ENCODE data around the gene ETV5. TPM values are rescaled to one million over a fixed set of nuclear protein-coding genes. Genes with fewer than 3 reads are reported as not detected.
A peak's percentile ranks its signal among the peaks of the same experiment; 100 is the strongest.

Gene ETV5
- total and polyA plus RNA-seq, 9 of the 15 experiments (the other 6 are each of a cell fraction or from before 2014, with no cell fraction given), result 9.2 to 25.9 (median 15.9) TPM

GRCh38 chr3:186108941-186109865, at the start of gene ETV5 (continued):
- TF ChIP-seq, protein P1, sequence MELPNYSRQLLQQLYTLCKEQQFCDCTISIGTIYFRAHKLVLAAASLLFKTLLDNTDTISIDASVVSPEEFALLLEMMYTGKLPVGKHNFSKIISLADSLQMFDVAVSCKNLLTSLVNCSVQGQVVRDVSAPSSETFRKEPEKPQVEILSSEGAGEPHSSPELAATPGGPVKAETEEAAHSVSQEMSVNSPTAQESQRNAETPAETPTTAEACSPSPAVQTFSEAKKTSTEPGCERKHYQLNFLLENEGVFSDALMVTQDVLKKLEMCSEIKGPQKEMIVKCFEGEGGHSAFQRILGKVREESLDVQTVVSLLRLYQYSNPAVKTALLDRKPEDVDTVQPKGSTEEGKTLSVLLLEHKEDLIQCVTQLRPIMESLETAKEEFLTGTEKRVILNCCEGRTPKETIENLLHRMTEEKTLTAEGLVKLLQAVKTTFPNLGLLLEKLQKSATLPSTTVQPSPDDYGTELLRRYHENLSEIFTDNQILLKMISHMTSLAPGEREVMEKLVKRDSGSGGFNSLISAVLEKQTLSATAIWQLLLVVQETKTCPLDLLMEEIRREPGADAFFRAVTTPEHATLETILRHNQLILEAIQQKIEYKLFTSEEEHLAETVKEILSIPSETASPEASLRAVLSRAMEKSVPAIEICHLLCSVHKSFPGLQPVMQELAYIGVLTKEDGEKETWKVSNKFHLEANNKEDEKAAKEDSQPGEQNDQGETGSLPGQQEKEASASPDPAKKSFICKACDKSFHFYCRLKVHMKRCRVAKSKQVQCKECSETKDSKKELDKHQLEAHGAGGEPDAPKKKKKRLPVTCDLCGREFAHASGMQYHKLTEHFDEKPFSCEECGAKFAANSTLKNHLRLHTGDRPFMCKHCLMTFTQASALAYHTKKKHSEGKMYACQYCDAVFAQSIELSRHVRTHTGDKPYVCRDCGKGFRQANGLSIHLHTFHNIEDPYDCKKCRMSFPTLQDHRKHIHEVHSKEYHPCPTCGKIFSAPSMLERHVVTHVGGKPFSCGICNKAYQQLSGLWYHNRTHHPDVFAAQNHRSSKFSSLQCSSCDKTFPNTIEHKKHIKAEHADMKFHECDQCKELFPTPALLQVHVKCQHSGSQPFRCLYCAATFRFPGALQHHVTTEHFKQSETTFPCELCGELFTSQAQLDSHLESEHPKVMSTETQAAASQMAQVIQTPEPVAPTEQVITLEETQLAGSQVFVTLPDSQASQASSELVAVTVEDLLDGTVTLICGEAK (IDR thresholded peaks at IDR 0.05), result 0 out of 2 replicates have a peak, but pooled peaks have one; percentile 37
- TF ChIP-seq, protein P1 (CRISPR knock-in tag; IDR thresholded peaks at IDR 0.05), result no peak
- TF ChIP-seq BRD4 (IDR thresholded peaks at IDR 0.05) (no peak), POLR2AphosphoS5 (IDR thresholded peaks at IDR 0.05; ENCODE audit: control insufficient read depth, insufficient read depth, low read depth, low read length) (peak; percentile 74), PTTG1 (tag; IDR thresholded peaks at IDR 0.05; ENCODE audit: low read depth) (no peak), ETV5 (CRISPR knock-in tag; IDR thresholded peaks at IDR 0.05; ENCODE audit: low read depth) (0 out of 2 replicates have a peak, but pooled peaks have one; percentile 35), PYGO2 (tag; IDR thresholded peaks at IDR 0.05) (no peak), CXXC5 (CRISPR knock-in tag; IDR thresholded peaks at IDR 0.05) (peak; percentile 93), HDAC3 (IDR thresholded peaks at IDR 0.05; ENCODE audit: borderline replicate concordance, partially characterized antibody) (no peak), THRAP3 (IDR thresholded peaks at IDR 0.05; ENCODE audit: borderline replicate concordance) (no peak)
- TF ChIP-seq, protein P2, sequence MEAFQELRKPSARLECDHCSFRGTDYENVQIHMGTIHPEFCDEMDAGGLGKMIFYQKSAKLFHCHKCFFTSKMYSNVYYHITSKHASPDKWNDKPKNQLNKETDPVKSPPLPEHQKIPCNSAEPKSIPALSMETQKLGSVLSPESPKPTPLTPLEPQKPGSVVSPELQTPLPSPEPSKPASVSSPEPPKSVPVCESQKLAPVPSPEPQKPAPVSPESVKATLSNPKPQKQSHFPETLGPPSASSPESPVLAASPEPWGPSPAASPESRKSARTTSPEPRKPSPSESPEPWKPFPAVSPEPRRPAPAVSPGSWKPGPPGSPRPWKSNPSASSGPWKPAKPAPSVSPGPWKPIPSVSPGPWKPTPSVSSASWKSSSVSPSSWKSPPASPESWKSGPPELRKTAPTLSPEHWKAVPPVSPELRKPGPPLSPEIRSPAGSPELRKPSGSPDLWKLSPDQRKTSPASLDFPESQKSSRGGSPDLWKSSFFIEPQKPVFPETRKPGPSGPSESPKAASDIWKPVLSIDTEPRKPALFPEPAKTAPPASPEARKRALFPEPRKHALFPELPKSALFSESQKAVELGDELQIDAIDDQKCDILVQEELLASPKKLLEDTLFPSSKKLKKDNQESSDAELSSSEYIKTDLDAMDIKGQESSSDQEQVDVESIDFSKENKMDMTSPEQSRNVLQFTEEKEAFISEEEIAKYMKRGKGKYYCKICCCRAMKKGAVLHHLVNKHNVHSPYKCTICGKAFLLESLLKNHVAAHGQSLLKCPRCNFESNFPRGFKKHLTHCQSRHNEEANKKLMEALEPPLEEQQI (IDR thresholded peaks at IDR 0.05), result no peak

Data from K562 (cell line).